ENCODE results near the gene MMP28. TPM values are rescaled to one million over a fixed set of nuclear protein-coding genes. Genes with fewer than 3 reads are reported as not detected.

MMP28 gene
- total RNA-seq, 1 donor: 33.4 TPM

DNA sequence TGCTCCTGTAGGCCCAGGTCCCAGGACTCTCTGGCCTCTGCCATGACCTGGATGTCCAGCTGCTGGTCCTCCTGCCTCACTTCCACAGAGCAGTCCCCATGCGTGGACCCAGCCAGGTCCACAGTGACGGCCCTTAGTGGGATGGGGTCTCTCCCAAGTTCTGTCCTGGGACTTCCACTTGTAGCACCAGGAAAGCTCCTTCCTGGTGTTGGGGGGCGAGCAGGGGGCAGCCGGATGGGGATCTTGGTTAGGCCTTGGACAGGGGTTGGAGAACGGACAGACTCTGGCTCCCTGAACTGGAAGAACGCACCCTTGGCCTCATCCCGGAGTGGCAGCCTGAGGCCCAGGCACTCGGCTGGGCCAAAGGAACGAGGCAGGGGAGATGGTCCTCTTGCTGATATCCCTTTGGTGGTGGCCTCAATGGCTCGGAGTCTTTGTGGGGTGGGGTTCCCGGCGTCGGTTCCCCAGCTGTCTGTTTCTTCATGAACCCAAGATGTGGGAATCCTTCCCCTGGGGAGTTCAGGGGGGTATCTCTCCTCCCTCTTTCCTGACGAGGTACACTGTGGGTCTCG is 49.6 kb downstream of the MMP28 start:
- DNase-seq (ENCODE audit: low read depth in 2 of 3, low spot score in 2 of 3): no peak

- no peak for DNase-seq (ENCODE audit: low read depth in 2 of 3, low spot score in 2 of 3)
These were observed 50.2 kb downstream of the MMP28 start for GRCh38 chr17:35745246-35745645.

- no peak for DNase-seq (ENCODE audit: low read depth in 2 of 3, low spot score in 2 of 3)
These were observed 50.6 kb downstream of the MMP28 start for GRCh38 chr17:35744830-35745229.

DNA sequence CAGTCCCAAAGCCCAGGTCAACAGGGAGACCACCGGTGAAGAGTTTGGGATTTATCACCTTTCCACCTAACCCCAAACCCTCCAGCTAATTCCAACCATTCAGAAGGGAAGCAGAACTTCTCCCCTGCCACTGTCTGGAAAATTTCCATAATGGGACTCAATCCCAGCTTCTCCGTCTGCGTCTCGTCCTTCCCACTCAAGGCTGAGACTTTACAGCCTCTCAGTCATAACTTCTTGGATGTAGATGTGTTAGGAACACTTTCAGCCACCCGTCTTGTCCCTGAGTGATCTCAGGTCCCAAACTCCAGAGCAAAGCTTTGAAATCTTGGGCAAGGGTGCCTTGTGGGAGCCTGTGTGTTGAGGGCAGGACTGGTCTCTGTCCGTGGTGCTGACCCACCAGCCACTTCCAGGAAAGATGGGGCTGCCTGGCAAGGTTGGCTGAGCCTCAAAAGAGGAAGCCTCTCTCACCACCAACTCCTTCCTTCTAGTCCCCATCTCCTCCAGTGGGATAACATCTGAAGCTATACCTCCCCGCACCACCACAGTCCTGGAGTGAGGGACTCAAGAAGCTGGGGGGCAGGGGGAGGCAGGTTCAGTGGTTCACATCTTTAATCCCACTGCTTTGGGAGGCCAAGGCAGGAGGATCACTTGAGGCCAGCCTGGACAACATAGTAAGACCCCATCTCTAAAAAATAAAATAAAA is 51.7 kb downstream of the MMP28 start:
- peak in 2 of 3 donors; percentile 49 to 74 for DNase-seq (ENCODE audit: low read depth in 2 of 3, low spot score in 2 of 3)

GRCh38 chr17:35742896-35743477 is 52.5 kb downstream of the MMP28 start:
- no peak for DNase-seq (ENCODE audit: low read depth in 2 of 3, low spot score in 2 of 3)

GRCh38 chr17:35742496-35742895 is 52.9 kb downstream of the MMP28 start:
- DNase-seq (ENCODE audit: low read depth in 2 of 3, low spot score in 2 of 3): no peak

- DNase-seq (ENCODE audit: low read depth in 2 of 3, low spot score in 2 of 3): peak in 2 of 3 donors; percentile 47 to 49
These were observed 54.2 kb downstream of the MMP28 start for GRCh38 chr17:35740997-35741931.

DNA sequence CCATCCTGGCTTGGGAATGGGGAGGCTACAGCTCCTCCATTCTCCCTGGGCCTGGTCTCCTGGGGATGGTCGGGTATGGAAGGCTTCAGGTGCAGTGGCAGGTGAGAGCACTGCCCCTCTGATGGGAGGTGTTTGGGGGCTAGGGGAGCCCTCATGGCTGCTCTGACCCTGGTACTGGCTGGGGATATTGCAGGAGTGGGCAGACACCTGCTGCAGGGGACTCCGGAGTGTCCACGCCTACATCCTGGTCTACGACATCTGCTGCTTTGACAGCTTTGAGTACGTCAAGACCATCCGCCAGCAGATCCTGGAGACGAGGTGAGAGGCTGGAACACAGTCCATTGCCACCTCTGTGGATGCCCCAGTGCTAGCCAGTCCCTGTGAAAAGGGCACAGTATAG is 55.2 kb downstream of the MMP28 start:
- DNase-seq (ENCODE audit: low read depth in 2 of 3, low spot score in 2 of 3): no peak

GRCh38 chr17:35738519-35739133 is 56.8 kb downstream of the MMP28 start:
- DNase-seq (ENCODE audit: low read depth in 2 of 3, low spot score in 2 of 3): peak in 1 of 3 donors; percentile 29

- no peak for DNase-seq (ENCODE audit: low read depth in 2 of 3, low spot score in 2 of 3)
These were observed 59.2 kb downstream of the MMP28 start for GRCh38 chr17:35736236-35736635.

GRCh38 chr17:35735036-35735805 is 60.2 kb downstream of the MMP28 start:
- no peak for DNase-seq (ENCODE audit: low read depth in 2 of 3, low spot score in 2 of 3)

- no peak for DNase-seq (ENCODE audit: low read depth in 2 of 3, low spot score in 2 of 3)
These were observed 61.0 kb downstream of the MMP28 start for GRCh38 chr17:35734396-35734795.

- DNase-seq (ENCODE audit: low read depth in 2 of 3, low spot score in 2 of 3): no peak
These were observed 62.1 kb downstream of the MMP28 start for GRCh38 chr17:35733366-35733765.

DNA sequence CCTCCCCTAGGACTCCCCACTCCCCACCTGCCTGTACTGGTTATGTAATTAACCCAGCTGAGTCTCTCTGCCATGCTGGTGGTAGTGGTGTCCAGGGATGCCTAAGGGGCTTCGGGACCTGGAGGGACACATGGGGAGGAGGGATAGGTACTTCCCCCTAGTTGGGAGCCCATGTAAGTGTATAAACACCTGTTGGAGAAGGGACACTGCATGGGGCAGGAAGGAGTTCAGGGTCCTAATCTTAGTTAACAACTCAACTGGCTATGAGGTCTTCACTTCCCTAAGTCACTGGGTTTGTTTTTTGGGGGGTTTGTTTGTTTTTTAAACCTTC is 62.7 kb downstream of the MMP28 start:
- no peak for DNase-seq (ENCODE audit: low read depth in 2 of 3, low spot score in 2 of 3)

DNA sequence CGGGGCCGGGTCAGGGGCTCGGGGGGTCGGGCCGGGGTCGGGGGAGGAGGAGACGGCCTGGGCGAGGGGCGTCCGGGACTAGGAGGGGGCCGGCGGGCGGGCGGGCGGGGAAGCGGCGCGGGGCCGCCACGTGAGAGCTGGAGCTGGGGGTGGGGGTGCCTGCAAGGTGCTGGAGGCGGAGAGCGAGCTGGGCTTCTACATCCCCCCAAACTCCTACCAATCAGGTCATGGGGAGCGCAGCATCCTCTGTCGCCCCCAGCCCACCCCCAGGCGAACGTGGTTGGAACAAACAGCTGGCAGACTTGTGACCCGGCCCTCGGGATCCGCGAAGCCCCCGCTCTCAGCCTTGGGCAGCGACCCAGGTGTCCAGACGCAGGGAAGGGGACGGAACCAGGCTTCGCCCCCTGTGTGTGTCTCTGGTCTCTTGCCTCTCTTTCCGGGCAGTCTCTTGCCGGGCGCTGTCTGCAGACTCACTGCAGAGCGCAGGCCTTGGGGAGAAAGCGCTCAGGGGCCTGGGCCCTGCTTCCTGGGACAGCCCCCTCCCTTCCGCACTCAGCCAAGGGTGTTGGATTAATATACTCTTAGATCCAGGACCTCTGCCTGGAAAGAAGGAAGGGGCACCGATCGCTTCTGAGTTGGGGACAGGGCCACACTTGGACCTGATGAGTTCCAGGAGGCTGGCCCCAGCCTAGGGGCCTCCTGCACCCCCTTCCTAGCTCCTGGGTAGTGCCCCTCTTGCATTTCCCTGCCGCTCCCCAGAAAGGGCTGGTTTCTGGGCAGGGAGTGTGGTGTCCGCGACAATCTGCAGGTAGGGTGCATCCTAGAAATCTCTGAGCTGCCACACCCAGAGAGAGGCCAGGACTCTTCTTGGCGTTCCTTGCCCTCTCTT is 63.3 kb downstream of the MMP28 start:
- no peak for DNase-seq (ENCODE audit: low read depth in 2 of 3, low spot score in 2 of 3)

DNA sequence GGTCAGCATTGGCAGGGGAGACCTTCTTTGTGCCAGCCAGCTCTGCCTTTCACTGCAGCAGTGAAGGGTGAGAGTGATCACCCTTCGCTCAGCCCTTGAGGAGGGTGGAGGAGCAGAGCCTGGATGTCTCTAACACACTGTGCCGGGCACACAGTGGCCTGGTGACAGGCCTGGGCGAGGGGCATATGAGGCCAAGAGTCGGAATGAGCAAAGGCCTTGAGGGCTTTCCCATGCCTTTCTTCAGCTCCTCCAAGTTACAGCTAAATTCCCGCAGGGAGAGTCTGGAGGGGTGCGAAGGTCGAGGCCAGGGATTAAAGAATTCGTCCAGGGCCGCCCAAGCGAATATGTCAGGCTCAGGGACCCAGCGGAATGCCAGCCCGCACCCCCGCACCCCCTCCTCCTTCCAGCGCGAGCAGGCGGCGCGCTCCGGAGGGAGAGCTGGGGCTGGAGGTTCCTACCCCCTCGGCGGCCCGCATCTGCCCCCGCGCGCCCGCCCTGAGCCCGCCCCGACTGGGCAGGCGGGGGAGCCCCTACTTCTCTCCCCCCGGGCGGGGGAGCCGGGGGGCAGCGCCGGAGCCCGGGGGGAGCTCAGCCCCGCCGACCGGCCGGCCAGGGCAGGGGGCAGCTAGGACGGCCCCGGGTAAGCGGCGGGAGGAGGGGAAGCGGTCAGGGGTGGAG is 64.1 kb downstream of the MMP28 start, which contains the start of gene RASL10B:
Gene RASL10B, plus strand, starts transcription at position 401 of the 678 bp plus-strand sequence. CDS start 3,546 bp downstream, outside the sequence.
- peak in 2 of 3 donors; percentile 40 to 48 for DNase-seq (ENCODE audit: low read depth in 2 of 3, low spot score in 2 of 3)

- DNase-seq (ENCODE audit: low read depth in 2 of 3, low spot score in 2 of 3): no peak
These were observed 64.9 kb downstream of the MMP28 start for GRCh38 chr17:35730400-35731005.

GRCh38 chr17:35729405-35729833 is 66.0 kb downstream of the MMP28 start:
- DNase-seq (ENCODE audit: low read depth in 2 of 3, low spot score in 2 of 3): no peak
